Fibroblast of mammary gland (primary cell): ENCODE measurements around the gene DNAH1.
A peak's percentile ranks its signal among the peaks of the same experiment; 100 is the strongest.

Source experiments
- DNase-seq: peaks from one replicate; pipeline ENCODE4 v3.0.0-alpha.2; 2010; ENCODE audit warnings: low read depth
- H3K4me3 ChIP-seq: 2 replicates; pipeline ENCODE4 v1.5.1; 2011; ENCODE audit warnings: low read depth, mild to moderate bottlenecking, low read length, moderate library complexity; ENCODE audit not compliant: control insufficient read depth
- TF ChIP-seq, protein P1 (sequence below): conservative IDR thresholded peaks from 2 replicates; pipeline ENCODE4 v1.5.1; 2011; ENCODE audit warnings: low read depth, low read length, inconsistent platforms; ENCODE audit not compliant: control insufficient read depth, insufficient read depth

Gene DNAH1

DNA sequence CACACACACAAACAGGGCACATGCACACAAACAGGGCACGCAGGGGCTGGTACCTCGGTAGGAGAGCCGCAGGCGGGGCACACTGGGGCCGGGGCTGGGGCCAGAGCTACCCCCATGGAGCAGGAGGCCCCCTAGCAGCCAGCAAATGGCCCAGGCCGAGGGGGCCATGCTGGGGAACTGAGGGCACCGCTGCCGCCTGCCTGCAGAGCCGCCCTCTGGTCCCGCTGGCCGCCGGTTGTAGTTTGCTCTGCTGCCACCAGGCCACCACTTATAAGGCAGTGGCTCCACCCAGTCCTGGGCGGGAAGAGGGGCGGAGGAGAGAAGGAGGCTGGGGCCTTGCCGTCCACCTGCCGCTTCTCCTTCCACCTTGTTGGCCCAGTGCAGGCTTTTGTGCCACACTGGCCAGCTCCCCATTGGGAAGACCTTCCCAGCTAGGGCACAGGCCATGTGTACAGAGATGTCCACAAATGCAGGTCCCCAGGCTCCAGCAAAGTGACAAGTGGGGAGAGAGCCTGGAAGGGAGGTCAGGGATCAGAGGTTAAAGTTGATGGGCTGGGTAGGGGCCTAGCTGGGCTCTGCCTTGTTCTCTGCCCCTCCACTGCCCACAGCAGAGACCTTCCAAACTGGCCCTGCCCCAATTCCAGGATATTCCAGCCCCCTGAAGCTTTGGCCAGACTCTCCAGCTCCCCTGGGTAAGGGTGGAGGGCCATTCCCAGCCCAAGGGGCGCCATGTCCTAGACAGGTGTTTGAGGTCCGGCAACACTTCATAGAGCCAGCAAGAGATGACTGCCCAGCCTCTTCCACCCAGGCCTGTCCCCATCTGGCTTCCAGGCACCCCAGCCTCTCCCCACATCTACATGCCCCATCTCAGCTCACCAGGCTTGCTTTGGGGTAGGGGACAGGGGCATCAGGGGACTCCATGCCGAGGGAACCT, 129.0 kb downstream of the DNAH1 start, which contains the start of gene SEMA3G:
Gene SEMA3G, minus strand, starts transcription at position 244 of the 934 bp plus-strand sequence. Its CDS starts 76 bp downstream, at position 168.
- TF ChIP-seq, protein P1, sequence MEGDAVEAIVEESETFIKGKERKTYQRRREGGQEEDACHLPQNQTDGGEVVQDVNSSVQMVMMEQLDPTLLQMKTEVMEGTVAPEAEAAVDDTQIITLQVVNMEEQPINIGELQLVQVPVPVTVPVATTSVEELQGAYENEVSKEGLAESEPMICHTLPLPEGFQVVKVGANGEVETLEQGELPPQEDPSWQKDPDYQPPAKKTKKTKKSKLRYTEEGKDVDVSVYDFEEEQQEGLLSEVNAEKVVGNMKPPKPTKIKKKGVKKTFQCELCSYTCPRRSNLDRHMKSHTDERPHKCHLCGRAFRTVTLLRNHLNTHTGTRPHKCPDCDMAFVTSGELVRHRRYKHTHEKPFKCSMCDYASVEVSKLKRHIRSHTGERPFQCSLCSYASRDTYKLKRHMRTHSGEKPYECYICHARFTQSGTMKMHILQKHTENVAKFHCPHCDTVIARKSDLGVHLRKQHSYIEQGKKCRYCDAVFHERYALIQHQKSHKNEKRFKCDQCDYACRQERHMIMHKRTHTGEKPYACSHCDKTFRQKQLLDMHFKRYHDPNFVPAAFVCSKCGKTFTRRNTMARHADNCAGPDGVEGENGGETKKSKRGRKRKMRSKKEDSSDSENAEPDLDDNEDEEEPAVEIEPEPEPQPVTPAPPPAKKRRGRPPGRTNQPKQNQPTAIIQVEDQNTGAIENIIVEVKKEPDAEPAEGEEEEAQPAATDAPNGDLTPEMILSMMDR = no peak
- DNase-seq = peak; percentile 26
- H3K4me3 ChIP-seq = no peak within 1 kb of the TSS

DNA sequence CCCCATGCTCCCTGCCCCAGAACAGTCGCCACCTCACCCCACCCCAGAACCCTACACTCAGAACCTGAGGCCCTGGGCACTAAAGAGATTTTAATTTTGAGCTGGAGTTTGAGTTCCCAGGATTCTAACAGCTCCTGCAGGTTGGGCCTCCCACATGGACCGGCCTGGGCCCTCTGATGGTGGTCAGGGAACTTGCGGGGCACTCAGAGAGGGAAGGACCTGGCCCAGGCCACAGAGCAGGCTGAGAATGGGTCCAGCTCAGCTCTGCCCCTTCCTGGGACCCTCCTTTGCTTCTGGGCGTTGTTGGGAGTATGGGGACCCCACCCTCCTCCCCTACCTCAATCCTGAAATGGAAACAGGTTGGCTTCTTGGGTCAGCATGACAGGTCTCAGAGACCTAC, 129.9 kb downstream of the DNAH1 start:
- TF ChIP-seq, protein P1 = no peak
- DNase-seq = no peak
- no peak overlapping the region for H3K4me3 ChIP-seq

DNA sequence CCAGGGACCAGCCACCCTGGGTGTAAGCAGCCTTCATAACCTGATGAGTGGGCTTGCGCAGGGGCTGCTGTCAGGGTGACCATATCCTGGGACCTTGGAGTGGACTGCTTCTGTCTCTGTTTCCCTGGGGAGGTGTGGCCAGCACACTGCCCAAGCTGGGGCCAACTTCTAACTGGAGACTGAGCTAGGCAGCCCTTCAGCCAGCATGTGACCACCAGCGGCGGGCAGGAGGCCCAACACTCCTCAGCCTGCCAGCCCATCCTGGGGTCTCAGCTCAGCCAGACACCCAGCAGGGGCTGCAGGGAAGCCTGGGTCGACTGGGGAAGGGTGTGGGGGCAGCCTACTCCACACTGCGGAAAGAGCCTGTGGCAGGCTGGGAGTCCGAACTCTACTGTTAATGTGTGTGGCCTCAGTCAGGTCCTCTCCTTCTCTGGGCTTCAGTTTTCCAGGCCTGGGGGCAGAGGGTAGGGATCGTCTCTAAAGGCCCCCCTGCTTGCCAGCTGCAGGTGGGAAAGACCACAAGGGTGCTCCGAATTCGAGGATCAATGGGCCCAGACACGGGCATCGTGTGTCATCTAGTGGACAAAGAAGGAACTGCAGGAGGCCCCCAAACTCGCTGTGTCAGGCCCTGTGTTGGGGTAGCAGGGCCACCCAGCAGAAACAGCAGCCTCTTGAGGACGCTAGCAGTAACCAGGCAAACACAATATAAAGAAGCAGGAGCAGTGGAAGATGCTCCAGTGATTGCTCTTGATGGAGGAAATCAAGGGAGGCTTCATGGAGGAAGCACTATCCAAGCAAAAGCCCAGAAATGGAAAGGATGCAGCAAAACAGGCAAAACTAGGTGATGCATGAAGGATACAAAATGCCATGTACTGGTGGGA, 130.8 kb downstream of the DNAH1 start:
- no peak overlapping the region for H3K4me3 ChIP-seq
- TF ChIP-seq, protein P1 = peak; percentile 99
- peak; percentile 53 for DNase-seq

DNA sequence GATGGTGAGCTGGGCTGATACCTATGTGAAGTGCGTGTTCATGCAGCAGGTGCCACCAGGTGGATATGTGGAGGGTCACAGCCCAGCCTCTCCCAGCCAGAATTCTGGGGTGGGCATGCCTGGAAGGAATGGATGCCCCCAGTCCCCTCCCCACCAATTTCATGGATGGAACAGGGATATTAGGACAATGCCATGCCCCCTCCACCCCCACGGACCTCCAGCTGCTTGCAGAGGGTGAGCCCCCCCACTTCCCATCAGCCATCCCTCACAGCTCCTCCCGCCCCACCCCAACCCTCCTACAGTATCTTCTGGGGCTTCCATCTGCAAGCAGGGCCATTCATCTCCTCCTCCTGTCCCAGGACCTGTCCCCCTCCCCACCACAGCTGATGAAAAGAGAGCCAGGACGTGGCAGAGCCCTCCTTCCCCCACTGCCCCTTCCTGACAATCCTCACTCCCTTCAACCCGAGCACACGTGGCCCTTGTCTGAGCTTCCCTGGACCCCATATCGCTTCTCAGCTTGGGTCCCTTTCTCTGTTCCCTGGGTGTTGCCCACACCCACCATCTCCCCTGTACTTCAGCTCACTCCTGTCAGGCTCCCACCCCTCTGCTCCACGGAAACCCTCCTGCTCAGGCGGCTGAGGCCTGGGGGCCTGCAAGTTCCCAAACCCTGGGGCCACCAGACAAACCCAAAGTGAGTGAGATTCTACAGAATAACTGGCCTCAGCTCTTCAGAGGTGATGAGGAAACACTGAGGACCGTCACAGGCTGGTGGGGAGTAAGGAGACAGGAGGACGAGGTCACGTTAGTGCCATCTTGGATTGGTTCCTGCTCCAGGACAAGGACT, 131.6 kb downstream of the DNAH1 start:
- DNase-seq = no peak
- TF ChIP-seq, protein P1 = no peak

More for the DNA sequence above, 131.6 kb downstream of the DNAH1 start:
- no peak overlapping the region for H3K4me3 ChIP-seq
